K562 (cell line): ENCODE results near the gene ARHGAP26. TPM values are rescaled to one million over a fixed set of nuclear protein-coding genes. Genes with fewer than 3 reads are reported as not detected.

ENCODE experiments used
- POLR2B ChIP-seq: fragments of 450-650 bp; IDR thresholded peaks from 2 replicates; pipeline ENCODE4 v1.6.1; 2018; ENCODE audit warnings: low read depth; ENCODE audit not compliant: partially characterized antibody
- polyA plus RNA-seq, 8 experiments: library from polyadenylated mRNA; depleted of rRNA in 4 of 8; stranded (reverse) in 5 of 8; unstranded in 3 of 8; fragments of >200 nt; fragmentation: Nextera tagmentation in 2 of 8; fragmentation: Illumina TruSeq in 1 of 8; extraction: Ambion mirVana in 2 of 8; extraction: Trizol in 1 of 8; gene quantifications; 2 replicates each; pipeline versions ENCODE4 v1.2.1 to v1.2.3, GENCODE V29; 2011 to 2014; ENCODE audit warnings: inconsistent platforms in 1 of 8, missing spikeins in 1 of 8
- total RNA-seq, 7 experiments: library from RNA; depleted of rRNA in 6 of 7; stranded (reverse); fragments of >200 nt in 6 of 7; fragmentation: Illumina TruSeq in 2 of 7; extraction: Trizol in 2 of 7; gene quantifications; 2 replicates each; pipeline versions ENCODE4 v1.2.1 to v1.2.3, GENCODE V29; 2011 to 2021; ENCODE audit warnings: low replicate concordance in 1 of 7
- TF ChIP-seq, protein P1 (sequence below): fragments of 450-650 bp; IDR thresholded peaks from 2 replicates; pipeline ENCODE4 v1.6.1; 2016; ENCODE audit warnings: mild to moderate bottlenecking, moderate library complexity
- TF ChIP-seq, protein P2 (sequence below): fragments of 450-650 bp; IDR thresholded peaks from one replicate; pipeline ENCODE4 v1.6.1; 2018; ENCODE audit warnings: mild to moderate bottlenecking, moderate library complexity; ENCODE audit not compliant: partially characterized antibody

Gene ARHGAP26
- total and polyA plus RNA-seq, 9 of the 15 experiments (the other 6 are each of a cell fraction or from before 2014, with no cell fraction given), result 0.13 to 1.1 (median 0.55) TPM

GRCh38 chr5:143156572-143156971, 386.4 kb downstream of the ARHGAP26 start (continued):
- TF ChIP-seq, protein P1, sequence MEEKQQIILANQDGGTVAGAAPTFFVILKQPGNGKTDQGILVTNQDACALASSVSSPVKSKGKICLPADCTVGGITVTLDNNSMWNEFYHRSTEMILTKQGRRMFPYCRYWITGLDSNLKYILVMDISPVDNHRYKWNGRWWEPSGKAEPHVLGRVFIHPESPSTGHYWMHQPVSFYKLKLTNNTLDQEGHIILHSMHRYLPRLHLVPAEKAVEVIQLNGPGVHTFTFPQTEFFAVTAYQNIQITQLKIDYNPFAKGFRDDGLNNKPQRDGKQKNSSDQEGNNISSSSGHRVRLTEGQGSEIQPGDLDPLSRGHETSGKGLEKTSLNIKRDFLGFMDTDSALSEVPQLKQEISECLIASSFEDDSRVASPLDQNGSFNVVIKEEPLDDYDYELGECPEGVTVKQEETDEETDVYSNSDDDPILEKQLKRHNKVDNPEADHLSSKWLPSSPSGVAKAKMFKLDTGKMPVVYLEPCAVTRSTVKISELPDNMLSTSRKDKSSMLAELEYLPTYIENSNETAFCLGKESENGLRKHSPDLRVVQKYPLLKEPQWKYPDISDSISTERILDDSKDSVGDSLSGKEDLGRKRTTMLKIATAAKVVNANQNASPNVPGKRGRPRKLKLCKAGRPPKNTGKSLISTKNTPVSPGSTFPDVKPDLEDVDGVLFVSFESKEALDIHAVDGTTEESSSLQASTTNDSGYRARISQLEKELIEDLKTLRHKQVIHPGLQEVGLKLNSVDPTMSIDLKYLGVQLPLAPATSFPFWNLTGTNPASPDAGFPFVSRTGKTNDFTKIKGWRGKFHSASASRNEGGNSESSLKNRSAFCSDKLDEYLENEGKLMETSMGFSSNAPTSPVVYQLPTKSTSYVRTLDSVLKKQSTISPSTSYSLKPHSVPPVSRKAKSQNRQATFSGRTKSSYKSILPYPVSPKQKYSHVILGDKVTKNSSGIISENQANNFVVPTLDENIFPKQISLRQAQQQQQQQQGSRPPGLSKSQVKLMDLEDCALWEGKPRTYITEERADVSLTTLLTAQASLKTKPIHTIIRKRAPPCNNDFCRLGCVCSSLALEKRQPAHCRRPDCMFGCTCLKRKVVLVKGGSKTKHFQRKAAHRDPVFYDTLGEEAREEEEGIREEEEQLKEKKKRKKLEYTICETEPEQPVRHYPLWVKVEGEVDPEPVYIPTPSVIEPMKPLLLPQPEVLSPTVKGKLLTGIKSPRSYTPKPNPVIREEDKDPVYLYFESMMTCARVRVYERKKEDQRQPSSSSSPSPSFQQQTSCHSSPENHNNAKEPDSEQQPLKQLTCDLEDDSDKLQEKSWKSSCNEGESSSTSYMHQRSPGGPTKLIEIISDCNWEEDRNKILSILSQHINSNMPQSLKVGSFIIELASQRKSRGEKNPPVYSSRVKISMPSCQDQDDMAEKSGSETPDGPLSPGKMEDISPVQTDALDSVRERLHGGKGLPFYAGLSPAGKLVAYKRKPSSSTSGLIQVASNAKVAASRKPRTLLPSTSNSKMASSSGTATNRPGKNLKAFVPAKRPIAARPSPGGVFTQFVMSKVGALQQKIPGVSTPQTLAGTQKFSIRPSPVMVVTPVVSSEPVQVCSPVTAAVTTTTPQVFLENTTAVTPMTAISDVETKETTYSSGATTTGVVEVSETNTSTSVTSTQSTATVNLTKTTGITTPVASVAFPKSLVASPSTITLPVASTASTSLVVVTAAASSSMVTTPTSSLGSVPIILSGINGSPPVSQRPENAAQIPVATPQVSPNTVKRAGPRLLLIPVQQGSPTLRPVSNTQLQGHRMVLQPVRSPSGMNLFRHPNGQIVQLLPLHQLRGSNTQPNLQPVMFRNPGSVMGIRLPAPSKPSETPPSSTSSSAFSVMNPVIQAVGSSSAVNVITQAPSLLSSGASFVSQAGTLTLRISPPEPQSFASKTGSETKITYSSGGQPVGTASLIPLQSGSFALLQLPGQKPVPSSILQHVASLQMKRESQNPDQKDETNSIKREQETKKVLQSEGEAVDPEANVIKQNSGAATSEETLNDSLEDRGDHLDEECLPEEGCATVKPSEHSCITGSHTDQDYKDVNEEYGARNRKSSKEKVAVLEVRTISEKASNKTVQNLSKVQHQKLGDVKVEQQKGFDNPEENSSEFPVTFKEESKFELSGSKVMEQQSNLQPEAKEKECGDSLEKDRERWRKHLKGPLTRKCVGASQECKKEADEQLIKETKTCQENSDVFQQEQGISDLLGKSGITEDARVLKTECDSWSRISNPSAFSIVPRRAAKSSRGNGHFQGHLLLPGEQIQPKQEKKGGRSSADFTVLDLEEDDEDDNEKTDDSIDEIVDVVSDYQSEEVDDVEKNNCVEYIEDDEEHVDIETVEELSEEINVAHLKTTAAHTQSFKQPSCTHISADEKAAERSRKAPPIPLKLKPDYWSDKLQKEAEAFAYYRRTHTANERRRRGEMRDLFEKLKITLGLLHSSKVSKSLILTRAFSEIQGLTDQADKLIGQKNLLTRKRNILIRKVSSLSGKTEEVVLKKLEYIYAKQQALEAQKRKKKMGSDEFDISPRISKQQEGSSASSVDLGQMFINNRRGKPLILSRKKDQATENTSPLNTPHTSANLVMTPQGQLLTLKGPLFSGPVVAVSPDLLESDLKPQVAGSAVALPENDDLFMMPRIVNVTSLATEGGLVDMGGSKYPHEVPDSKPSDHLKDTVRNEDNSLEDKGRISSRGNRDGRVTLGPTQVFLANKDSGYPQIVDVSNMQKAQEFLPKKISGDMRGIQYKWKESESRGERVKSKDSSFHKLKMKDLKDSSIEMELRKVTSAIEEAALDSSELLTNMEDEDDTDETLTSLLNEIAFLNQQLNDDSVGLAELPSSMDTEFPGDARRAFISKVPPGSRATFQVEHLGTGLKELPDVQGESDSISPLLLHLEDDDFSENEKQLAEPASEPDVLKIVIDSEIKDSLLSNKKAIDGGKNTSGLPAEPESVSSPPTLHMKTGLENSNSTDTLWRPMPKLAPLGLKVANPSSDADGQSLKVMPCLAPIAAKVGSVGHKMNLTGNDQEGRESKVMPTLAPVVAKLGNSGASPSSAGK, result no peak
- TF ChIP-seq, protein P2, sequence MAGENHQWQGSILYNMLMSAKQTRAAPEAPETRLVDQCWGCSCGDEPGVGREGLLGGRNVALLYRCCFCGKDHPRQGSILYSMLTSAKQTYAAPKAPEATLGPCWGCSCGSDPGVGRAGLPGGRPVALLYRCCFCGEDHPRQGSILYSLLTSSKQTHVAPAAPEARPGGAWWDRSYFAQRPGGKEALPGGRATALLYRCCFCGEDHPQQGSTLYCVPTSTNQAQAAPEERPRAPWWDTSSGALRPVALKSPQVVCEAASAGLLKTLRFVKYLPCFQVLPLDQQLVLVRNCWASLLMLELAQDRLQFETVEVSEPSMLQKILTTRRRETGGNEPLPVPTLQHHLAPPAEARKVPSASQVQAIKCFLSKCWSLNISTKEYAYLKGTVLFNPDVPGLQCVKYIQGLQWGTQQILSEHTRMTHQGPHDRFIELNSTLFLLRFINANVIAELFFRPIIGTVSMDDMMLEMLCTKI, result no peak
- TF ChIP-seq POLR2B, result no peak
